ENCODE measurements around the gene MUC3A.

The MUC3A gene

GRCh38 chr7:100967292-100967863, 18.0 kb downstream of the MUC3A start:
- DNase-seq (ENCODE audit: low read depth): no peak
- TF ChIP-seq CTCF (IDR thresholded peaks at IDR 0.05; ENCODE audit: insufficient read depth, low read depth, low read length, missing control alignments): no peak
- H3K4me3 ChIP-seq (ENCODE audit: low read length): no peak overlapping the region

GRCh38 chr7:100968031-100968430, 18.7 kb downstream of the MUC3A start:
- no peak for TF ChIP-seq CTCF (IDR thresholded peaks at IDR 0.05; ENCODE audit: insufficient read depth, low read depth, low read length, missing control alignments)
- no peak overlapping the region for H3K4me3 ChIP-seq (ENCODE audit: low read length)
- no peak for DNase-seq (ENCODE audit: low read depth)

GRCh38 chr7:100968650-100969049, 19.3 kb downstream of the MUC3A start:
- H3K4me3 ChIP-seq (ENCODE audit: low read length): no peak overlapping the region
- DNase-seq (ENCODE audit: low read depth): no peak
- no peak for TF ChIP-seq CTCF (IDR thresholded peaks at IDR 0.05; ENCODE audit: insufficient read depth, low read depth, low read length, missing control alignments)

GRCh38 chr7:100969066-100969615, 19.8 kb downstream of the MUC3A start, which contains the start of gene MUC12:
Gene MUC12, plus strand, starts transcription at chr7:100969565. Its CDS starts 58 bp downstream, at chr7:100969623.
- H3K4me3 ChIP-seq (ENCODE audit: low read length): no peak within 1 kb of the TSS
- TF ChIP-seq CTCF (IDR thresholded peaks at IDR 0.05; ENCODE audit: insufficient read depth, low read depth, low read length, missing control alignments): no peak
- DNase-seq (ENCODE audit: low read depth): no peak

GRCh38 chr7:100971111-100972001, 22.0 kb downstream of the MUC3A start:
- no peak for TF ChIP-seq CTCF (IDR thresholded peaks at IDR 0.05; ENCODE audit: insufficient read depth, low read depth, low read length, missing control alignments)
- H3K4me3 ChIP-seq (ENCODE audit: low read length): no peak overlapping the region
- DNase-seq (ENCODE audit: low read depth): no peak

GRCh38 chr7:100972002-100972347, 22.6 kb downstream of the MUC3A start:
- no peak for DNase-seq (ENCODE audit: low read depth)
- no peak overlapping the region for H3K4me3 ChIP-seq (ENCODE audit: low read length)
- no peak for TF ChIP-seq CTCF (IDR thresholded peaks at IDR 0.05; ENCODE audit: insufficient read depth, low read depth, low read length, missing control alignments)

Measured in epithelial cell of esophagus (primary cell).